Sigmoid colon (tissue), 7 donors: ENCODE results near the gene CTNND2. TPM values are rescaled to one million over a fixed set of nuclear protein-coding genes. Genes with fewer than 3 reads are reported as not detected.

Source experiments
- DNase-seq: peaks from one replicate; pipeline ENCODE4 v3.0.0-alpha.2; 2019
- H3K27ac ChIP-seq, 4 donors: fragments of 200-600 bp; sonication (generic); one replicate each; pipeline ENCODE4 v1.5.1; 2016 to 2019; ENCODE audit warnings: mild to moderate bottlenecking in 1 of 4
- H3K27me3 ChIP-seq, 3 donors: fragments of 200-600 bp; sonication (generic); one replicate each; pipeline ENCODE4 v1.5.1; 2019; ENCODE audit warnings: mild to moderate bottlenecking in 1 of 3
- H3K36me3 ChIP-seq, 4 donors: fragments of 200-600 bp; sonication (generic); one replicate each; pipeline ENCODE4 v1.5.1; 2016 to 2019
- H3K4me1 ChIP-seq, 4 donors: fragments of 200-600 bp; sonication (generic); one replicate each; pipeline ENCODE4 v1.5.1; 2017 to 2019
- H3K4me3 ChIP-seq, 4 donors: fragments of 200-600 bp; sonication (generic); one replicate each; pipeline ENCODE4 v1.5.1; 2017 to 2019; ENCODE audit warnings: mild to moderate bottlenecking in 2 of 4, moderate library complexity in 1 of 4
- H3K9me3 ChIP-seq, 4 donors: fragments of 200-600 bp in 3 of 4; sonication (generic) in 3 of 4; one replicate each; pipeline versions ENCODE4 v1.5.1 to v1.6.1; 2013 to 2019
- EP300 ChIP-seq, 4 donors: sonication (generic); formaldehyde crosslinking; IDR thresholded peaks; one replicate each; pipeline ENCODE4 v1.6.1; 2017; ENCODE audit warnings: antibody characterized with exemption in 4 of 4
- POLR2A ChIP-seq, 2 donors: fragments of 450-650 bp; IDR thresholded peaks; one replicate each; pipeline ENCODE4 v1.6.1; 2016; ENCODE audit warnings: antibody characterized with exemption in 2 of 2, mild to moderate bottlenecking in 2 of 2, moderate library complexity in 2 of 2
- POLR2AphosphoS5 ChIP-seq, 4 donors: sonication (generic); formaldehyde crosslinking; IDR thresholded peaks; one replicate each; pipeline ENCODE4 v1.6.1; 2017; ENCODE audit warnings: antibody characterized with exemption in 4 of 4
- WGBS, 2 donors: extraction: QIAGEN DNeasy Blood & Tissue Kit; methylation state at CpG; one replicate each; pipeline ENCODE4 v1.1.7; 2013; 5-methylcytosine and 5-hydroxymethylcytosine counted together
- intact Hi-C: fragments of 100-400 bp; cut with DNase I; formaldehyde crosslinking; loops from one replicate; pipeline ENCODE4 v1.15.1; 2023
- polyA plus RNA-seq, 3 donors: library from polyadenylated mRNA; stranded (reverse); fragments of 200-250 nt; gene quantifications; one replicate each; pipeline ENCODE4 v1.2.3, GENCODE V29; 2013
- total RNA-seq, 4 donors: library from RNA; depleted of rRNA; stranded (reverse); fragments of >200 nt; gene quantifications; one replicate each; pipeline ENCODE4 v1.1.0, GENCODE V29; 2016
- TF ChIP-seq, protein P1 (sequence below), 4 experiments: fragments of 450-650 bp in 3 of 4; fragments of 200-600 bp in 1 of 4; IDR thresholded peaks; one replicate each; pipeline ENCODE4 v1.5.1; 2016 to 2019; ENCODE audit warnings: antibody characterized with exemption in 4 of 4, mild to moderate bottlenecking in 3 of 4, moderate library complexity in 2 of 4
- donor health status: healthy with polysubstance abuse.
- donor health status: Bipolar disorder and iron deficiency.
- donor health status: healthy.

Gene CTNND2
- total and polyA plus RNA-seq, 7 donors: 0.36 to 2.5 (median 0.84) TPM; not detected in 1

DNA sequence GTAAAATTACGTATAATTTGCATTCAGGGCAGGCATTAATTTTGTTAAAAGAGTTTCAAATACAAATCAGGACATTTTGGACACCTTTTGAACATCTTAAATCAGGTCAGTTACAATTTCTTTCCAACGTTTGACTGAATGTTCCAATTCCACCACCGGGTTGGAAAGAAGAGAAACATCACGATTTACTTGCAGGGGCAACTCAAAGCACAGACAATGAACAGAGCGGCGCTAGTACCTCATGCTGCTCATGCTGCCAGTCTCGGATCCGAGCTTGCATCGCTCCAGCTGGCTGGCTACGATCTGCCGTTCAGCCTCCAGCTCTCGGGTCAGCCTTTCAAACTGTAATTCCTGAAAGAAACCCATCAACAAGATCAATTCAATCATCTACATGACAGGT lies 339.5 kb downstream of the CTNND2 start:
- Histone ChIP-seq H3K36me3 (no peaks in the 10 kb centered on the region), H3K9me3 (no peaks in the 10 kb centered on the region), H3K27me3 (no peaks in the 10 kb centered on the region), H3K4me1 (no peaks in the 10 kb centered on the region), H3K4me3 (no peak overlapping the region), H3K27ac (no peak overlapping the region)
- TF ChIP-seq POLR2AphosphoS5 (IDR thresholded peaks at IDR 0.05) (no peak), POLR2A (IDR thresholded peaks at IDR 0.05) (no peak), EP300 (IDR thresholded peaks at IDR 0.05) (no peak)
- TF ChIP-seq, protein P1, sequence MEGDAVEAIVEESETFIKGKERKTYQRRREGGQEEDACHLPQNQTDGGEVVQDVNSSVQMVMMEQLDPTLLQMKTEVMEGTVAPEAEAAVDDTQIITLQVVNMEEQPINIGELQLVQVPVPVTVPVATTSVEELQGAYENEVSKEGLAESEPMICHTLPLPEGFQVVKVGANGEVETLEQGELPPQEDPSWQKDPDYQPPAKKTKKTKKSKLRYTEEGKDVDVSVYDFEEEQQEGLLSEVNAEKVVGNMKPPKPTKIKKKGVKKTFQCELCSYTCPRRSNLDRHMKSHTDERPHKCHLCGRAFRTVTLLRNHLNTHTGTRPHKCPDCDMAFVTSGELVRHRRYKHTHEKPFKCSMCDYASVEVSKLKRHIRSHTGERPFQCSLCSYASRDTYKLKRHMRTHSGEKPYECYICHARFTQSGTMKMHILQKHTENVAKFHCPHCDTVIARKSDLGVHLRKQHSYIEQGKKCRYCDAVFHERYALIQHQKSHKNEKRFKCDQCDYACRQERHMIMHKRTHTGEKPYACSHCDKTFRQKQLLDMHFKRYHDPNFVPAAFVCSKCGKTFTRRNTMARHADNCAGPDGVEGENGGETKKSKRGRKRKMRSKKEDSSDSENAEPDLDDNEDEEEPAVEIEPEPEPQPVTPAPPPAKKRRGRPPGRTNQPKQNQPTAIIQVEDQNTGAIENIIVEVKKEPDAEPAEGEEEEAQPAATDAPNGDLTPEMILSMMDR (IDR thresholded peaks at IDR 0.05): no peak
- WGBS, 2 donors: 90 to 93% methylated on average over 12 of the region's 12 CpGs
- no peak for DNase-seq
- intact Hi-C loops: no loop called here

DNA sequence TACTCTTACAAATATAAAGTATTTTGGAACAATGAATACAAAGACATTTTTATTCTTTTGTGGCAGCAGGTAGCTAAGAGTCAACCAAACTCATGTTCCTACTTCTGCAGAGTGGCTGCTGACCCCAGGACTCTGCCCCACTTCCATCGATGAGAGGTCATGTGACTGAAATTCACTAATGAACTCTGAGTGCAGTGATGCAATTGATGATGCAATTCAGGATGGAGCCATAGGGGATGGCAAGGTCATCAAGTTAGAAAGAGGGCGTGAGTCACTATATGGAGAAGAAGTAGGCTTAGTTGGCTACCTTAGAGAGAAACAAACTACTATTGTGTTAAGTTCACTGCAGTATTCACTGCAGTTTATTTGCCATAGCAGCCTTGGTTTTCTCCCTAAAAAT lies 340.4 kb downstream of the CTNND2 start:
- H3K27me3 ChIP-seq: no peaks in the 10 kb centered on the region
- intact Hi-C loops: no loop called here
- TF ChIP-seq POLR2A (IDR thresholded peaks at IDR 0.05) (no peak), POLR2AphosphoS5 (IDR thresholded peaks at IDR 0.05) (no peak), EP300 (IDR thresholded peaks at IDR 0.05) (no peak)
- TF ChIP-seq, protein P1 (IDR thresholded peaks at IDR 0.05): no peak
- H3K36me3 ChIP-seq: no peaks in the 10 kb centered on the region
- 79 to 91% methylated on average over 2 of the region's 2 CpGs for WGBS, 2 donors
- no peaks in the 10 kb centered on the region for H3K4me1 ChIP-seq
- H3K9me3 ChIP-seq: no peaks in the 10 kb centered on the region
- no peak overlapping the region for H3K4me3 ChIP-seq
- no peak for DNase-seq
- H3K27ac ChIP-seq: no peak overlapping the region

DNA sequence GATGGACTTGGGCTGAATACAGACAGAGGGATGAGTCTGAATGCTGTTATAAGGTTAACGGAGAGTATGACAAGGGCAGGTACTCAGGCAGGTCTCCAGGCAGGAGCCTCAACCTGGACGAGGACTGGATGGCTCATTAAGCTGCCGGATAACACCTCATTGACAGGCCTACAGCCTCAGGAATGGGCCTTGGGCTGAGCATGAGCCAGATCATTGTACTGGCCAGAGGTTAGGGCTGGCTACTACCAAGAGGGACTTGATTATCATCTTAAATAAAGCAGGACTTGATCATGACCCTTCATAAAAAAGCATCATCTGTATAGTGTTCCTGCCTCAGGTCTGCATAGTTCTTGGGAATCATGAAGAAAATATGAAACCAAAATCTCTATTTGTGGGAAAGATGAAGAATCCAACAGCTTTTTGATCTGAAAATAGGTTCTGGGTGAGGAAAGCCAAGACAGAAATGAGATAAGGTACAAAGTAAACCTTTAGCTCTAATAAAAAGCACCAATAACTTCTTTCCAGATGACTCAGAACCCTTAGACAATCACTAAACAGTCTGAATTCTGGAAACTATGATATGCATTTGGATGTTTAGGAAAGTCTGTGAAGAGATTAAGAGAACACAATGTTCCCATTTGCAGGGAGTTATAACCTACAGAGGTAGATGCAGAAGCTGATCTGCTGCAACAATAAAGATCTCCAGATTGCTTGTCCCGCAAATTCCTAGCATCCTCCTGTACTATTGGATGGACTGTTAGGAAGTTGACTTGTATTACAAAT lies 343.1 kb downstream of the CTNND2 start:
- intact Hi-C loops: no loop called here
- Histone ChIP-seq H3K36me3 (no peaks in the 10 kb centered on the region), H3K27me3 (no peaks in the 10 kb centered on the region), H3K4me1 (no peaks in the 10 kb centered on the region), H3K4me3 (no peak overlapping the region), H3K9me3 (no peaks in the 10 kb centered on the region), H3K27ac (no peak overlapping the region)
- TF ChIP-seq, protein P1 (IDR thresholded peaks at IDR 0.05): no peak
- TF ChIP-seq POLR2A (IDR thresholded peaks at IDR 0.05) (no peak), POLR2AphosphoS5 (IDR thresholded peaks at IDR 0.05) (no peak), EP300 (IDR thresholded peaks at IDR 0.05) (no peak)
- 79 to 94% methylated on average over 4 of the region's 4 CpGs for WGBS, 2 donors
- DNase-seq: no peak

DNA sequence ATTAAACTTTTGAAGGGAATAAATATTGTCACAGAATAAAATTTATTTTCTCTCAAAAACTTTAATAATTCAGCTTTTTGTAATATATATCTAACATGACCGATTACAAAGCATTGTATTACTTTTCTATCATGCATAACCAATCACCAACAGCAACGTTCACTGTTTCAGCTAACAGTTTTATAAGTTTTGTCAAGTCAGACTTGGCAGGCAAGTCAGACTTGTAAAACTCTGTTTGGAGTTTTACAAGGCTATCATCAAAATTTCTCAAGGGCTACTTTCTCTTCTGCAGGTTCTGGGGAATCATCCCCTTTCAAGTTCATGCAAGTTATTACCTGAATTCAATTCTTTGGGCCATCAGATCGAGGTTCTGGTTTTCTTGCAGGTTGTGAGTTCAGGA lies 347.2 kb downstream of the CTNND2 start:
- no peak for TF ChIP-seq EP300 (IDR thresholded peaks at IDR 0.05)
- no peak for TF ChIP-seq POLR2A (IDR thresholded peaks at IDR 0.05)
- TF ChIP-seq, protein P1 (IDR thresholded peaks at IDR 0.05): no peak
- TF ChIP-seq POLR2AphosphoS5 (IDR thresholded peaks at IDR 0.05): no peak
- Histone ChIP-seq H3K9me3 (no peaks in the 10 kb centered on the region), H3K4me1 (no peaks in the 10 kb centered on the region), H3K27ac (no peak overlapping the region), H3K36me3 (no peaks in the 10 kb centered on the region), H3K27me3 (no peaks in the 10 kb centered on the region), H3K4me3 (no peak overlapping the region)
- no peak for DNase-seq
- WGBS, 2 donors: 14 to 59% methylated on average over 3 of the region's 3 CpGs
- intact Hi-C loops: no loop called here

DNA sequence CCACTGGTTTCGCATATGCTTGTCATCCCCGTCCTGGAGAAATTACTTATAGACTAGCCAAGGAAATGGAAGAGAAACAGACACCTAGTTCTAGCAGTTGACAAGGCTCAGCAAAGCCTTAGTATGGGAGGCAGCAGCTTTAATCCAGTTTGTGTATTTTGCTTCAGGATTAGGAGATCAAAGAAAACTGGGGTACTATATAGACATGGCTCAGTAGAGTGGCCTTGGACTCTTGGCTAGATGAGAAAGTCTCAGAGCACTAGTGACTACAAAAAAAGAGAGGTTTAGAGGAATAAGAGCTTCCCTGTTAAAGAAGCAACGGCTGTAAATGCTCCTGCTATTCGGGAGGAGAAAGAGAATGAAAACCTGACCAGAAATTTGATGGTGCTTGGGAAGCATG lies 349.1 kb downstream of the CTNND2 start:
- Histone ChIP-seq H3K4me3 (no peak overlapping the region), H3K4me1 (no peaks in the 10 kb centered on the region), H3K9me3 (no peaks in the 10 kb centered on the region), H3K36me3 (no peaks in the 10 kb centered on the region), H3K27me3 (no peaks in the 10 kb centered on the region), H3K27ac (no peak overlapping the region)
- WGBS, 2 donors: 75 to 81% methylated on average over 4 of the region's 4 CpGs
- DNase-seq: no peak
- intact Hi-C loops: no loop called here
- TF ChIP-seq POLR2AphosphoS5 (IDR thresholded peaks at IDR 0.05): no peak
- TF ChIP-seq, protein P1 (IDR thresholded peaks at IDR 0.05): no peak
- no peak for TF ChIP-seq POLR2A (IDR thresholded peaks at IDR 0.05)
- no peak for TF ChIP-seq EP300 (IDR thresholded peaks at IDR 0.05)
